M059J (cell line): ENCODE data around the gene USP46. TPM values are rescaled to one million over a fixed set of nuclear protein-coding genes. Genes with fewer than 3 reads are reported as not detected.

Experiments used
- DNase-seq: peaks from one replicate; pipeline ENCODE4 v3.0.0-alpha.2; 2012; ENCODE audit warnings: low read depth
- total RNA-seq: library from RNA; depleted of rRNA; stranded (reverse); fragments of >200 nt; shearing (Covaris generic); gene quantifications from 2 replicates; pipeline ENCODE4 v1.2.3, GENCODE V29; 2014

USP46 gene
- total RNA-seq, 1 experiment from 2014 or later, result 11.4 TPM

DNA sequence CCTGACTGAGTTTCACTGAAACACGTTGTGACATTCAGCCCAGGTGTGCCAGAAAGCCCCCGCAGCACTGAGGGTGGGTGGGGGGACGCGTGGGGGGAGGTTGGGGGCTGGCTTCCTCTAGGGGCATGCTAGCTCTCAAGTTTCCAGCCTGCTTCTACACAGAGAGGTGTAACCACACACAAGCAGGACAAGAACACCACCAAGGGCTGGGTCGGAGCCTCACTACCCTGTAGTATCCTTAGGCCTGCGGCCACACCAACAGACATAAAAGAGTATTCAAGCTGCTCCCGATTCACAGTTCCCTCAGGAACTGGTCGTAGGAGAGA lies 1.8 kb downstream of the USP46 start:
- no peak for DNase-seq

DNA sequence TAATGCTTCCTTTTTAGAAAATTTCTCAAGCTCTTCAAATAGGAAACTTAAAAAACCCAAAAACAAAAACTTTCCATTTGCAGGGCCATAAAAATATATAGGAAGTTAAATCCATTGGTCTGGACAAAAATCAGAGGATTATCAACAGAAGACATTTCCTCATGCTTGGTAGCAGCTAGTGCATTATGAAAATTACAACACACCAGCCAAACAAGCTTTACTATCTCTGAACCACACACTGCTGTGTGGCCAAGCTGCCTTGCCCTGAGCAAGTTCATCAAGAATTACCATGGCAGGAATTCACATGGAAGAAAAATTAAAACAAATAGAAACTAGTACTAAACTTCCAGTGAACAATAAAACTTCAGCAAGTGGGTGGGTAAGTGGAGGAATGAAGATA lies 3.6 kb downstream of the USP46 start:
- DNase-seq, result no peak

DNA sequence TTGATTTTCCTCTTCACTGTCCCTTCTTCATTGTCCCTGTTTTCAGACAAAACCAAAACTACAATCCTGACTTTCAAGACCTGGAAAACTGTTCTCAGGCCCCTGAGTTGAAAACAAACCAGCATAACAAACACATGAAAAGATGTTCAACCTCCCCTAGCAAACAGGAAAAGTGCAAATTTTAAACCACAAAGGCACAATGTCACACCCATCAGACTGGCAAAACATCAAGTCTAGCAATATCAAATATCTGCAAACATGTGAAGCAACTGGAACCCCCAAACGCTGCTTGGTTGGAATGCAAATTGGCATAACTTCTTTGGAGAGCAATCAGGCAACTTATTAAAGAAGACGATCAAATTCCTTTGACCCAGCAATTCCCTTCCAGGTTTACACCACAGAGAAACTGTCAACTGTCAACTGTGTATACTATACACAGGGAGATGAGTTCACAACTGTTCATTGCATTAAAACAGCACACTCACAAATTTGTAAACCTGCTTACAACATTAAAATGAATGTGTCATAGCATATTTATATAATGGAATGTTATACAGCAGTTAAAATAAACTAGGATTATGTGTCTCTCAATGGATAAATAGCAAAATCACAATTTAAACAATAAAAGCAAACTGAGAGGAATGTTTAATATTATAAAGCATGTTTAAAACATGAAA lies 7.0 kb downstream of the USP46 start:
- no peak for DNase-seq

DNA sequence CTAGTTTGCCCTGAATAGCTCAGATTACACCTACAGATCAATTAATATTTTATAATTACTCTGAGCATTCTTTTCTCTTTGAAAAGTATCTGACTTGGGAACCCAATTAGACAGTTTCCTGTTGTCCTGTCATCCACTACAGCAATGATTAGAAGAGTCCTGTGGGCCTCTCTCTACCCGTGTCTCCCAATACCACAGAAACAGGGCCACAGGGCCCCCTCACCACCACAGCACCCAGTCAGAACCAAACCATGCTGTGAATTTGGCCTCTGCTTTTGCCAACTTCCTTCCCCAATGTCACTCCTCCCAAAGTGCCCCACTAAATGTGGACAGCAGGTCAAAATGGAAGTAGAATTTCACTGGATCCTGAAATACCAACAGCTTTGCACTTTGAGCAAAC lies 10.3 kb downstream of the USP46 start:
- DNase-seq, result no peak

DNA sequence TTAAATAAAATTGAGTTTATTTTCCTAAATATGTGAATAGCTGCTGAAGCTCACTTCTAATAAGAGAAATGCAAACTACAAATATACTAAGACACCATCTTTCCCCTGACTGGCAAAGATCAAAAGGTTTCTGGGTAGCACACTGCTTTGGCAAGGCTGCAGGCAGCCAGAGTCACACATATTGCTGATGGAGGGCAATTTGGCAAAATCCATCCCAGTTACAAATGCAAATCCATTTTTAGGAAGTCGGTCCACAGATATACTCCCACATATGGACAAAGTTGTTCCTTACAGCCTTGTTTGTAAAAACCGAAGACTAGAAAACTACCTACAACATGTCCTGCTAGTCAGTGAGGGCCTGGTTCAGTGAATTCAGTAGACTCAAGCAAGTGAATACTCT lies 12.4 kb downstream of the USP46 start:
- DNase-seq, result no peak

DNA sequence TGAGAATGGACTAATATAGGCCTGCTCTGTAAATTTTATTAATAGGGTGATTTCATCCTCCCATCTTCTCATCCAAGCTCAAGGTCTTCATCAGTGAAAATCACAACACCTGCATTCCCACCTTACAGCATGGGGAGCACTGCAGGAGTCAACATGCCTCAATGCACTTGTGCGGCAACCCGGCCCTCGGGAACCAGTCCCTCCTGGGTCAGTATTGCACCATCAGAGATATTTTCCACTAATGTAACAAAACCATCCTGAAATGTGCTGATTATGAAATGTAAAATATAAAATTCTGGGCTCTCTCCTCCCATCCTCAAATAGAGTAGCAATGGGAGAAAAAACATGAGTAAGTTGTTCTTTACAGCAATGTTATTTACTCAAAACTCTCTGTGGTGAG lies 13.0 kb downstream of the USP46 start:
- no peak for DNase-seq

DNA sequence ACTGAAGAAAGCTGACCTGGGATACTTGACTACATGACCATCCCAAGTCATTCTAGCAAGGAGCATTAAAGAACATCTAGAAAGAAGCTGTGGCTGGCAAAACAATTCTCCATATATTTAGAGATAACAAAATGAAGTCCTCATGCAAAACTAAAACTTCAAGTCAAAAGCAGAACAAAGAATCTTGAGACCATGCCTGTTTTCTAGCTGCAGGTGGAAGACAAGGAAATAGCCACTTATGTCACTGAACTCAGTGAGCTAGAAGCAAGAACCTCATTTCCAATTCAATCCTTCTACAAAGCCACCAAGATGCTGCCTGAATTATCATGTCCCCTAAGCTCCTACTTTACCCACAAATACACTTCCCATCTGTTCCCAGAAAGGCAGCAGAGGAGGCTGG lies 13.8 kb downstream of the USP46 start:
- no peak for DNase-seq

DNA sequence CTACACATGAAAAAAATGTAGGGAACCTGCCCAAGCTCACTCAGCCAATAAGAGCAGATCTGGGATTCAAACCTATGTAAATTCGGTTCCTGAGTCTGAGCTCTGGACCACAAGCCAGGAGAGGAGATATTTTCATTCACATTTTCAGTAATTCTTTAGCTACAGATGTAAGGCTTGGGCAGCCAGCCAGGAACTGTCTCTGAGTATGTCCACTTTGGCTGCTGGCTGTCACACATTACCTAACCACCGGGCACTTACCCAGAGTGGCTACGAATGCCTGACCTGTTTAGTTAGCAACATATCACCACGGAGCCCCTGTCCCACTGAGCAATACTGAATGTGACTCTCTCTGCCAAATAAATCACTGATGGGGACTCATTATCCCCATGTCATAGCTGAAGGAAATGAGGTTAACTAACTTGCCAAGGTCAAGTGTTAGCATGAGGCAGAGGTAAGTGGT lies 15.3 kb downstream of the USP46 start:
- peak; percentile 76 for DNase-seq

DNA sequence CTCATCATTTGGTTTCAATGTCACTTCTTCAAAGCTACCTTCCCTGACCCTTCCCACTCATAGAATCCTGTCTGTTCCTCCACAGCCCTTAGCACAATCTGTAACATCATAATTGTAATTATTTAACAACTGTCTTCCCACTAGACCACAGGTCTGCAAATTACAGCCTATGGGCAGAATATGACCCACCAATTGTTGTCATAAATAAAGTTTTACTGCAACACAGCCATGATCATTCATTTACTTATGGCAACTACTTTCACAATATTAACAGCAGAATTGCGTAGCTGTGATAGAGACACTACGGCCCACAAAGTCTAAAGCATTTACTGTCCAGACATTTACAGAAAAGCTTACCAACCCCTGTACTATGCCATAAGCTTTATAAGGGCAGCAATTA lies 15.9 kb downstream of the USP46 start:
- no peak for DNase-seq

DNA sequence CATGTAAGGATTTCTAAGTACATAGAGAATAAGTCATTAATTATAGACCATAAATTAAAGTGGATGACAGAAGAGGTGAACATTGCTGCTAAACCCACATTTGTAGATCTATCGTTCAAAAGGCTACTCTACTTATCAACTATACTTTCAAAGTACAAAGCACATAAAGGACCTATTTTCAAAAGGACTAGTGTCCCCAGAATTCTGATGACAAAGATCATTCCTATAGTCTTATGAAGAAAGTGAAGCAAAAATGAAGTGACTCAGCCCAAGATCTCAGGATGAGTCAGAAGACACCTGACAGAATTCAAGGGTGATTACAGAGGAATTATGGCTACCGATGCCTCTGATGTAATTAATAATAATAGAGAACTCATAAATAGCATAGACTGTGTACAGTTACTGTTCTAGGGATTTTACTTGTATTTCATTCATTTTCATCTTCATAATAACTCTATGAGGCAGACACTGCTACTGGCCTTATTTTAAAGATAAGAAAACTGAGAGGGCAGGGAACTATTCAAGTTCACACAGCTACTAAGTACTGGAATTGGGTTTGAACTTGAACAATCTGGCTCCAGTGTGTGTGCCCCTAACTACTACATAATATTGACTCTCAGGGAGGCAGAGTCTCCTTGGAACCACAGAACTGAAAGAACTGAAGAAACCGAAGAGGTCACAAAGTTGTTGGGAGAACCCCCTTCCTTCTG lies 17.1 kb downstream of the USP46 start:
- peak; percentile 67 for DNase-seq

DNA sequence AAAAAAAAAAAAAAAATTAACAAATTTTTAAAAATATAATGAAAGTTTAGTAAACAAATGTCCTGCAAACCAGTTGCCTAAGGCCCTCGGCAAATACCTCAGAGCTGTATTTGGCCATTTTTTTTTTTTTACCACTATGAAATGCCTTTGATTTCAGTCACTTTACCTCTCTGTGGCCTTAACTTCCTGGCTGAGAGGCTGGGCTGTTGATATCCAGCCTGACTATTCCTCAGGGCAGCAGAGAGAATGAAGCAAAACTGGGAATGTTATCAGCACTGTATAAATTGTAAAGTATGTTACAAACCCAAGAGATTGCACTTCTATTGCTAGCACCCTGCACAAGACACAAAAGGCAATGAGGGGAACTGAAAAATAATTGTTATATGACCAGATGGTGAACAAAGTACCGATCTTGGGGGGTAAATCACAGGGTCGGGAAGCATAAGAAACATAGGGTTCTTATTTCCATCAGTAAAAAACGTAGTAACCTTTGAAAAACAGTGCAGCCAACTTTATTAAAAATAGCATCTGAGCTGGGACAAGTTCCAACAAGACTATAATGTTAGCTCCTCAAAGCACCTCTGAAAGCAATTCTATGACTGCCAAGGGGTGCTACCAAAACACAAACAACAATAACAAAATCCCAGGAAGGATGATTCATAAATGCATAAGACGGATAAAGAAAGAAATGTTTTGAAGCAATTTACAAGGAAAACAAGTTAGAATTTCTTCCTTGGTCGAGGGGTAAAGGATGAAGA lies 18.1 kb downstream of the USP46 start:
- peak; percentile 63 for DNase-seq

DNA sequence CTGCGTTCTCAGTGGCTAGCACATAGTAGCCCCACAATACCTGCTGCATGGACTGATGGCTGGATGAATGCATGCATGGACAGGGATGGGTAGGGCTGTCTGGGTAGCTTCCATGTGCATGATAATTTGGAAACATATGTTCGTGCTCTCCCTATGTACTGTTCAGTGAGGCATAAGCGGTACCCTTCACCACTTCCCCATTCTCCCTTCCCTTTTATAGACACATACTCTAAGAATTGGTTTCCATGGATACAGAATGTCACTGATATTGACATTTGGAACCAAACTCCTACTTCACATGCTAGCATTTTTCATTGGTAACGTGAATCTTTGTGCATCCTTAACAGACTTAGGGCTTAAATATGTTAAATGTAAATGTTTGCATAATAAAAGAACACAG lies 20.4 kb downstream of the USP46 start:
- no peak for DNase-seq

DNA sequence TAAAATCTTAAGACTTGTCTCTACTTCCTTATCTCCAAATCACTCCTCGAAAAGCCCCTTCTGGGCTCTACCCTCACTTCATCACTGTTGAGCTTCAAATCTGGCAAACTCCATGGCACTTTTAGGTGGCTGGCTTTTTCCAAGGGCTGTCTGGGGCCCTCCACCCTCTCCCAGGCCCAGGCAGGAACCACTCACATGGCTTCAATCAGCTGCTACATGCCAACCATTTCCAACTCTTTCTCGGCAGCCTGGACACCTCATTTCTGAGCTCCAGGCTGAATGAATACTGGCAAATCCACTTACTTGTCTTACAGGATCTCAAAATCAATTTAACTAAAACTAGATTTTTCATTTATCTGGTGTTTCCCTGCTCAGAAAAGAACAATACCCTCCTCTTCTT lies 22.0 kb downstream of the USP46 start:
- DNase-seq, result no peak

DNA sequence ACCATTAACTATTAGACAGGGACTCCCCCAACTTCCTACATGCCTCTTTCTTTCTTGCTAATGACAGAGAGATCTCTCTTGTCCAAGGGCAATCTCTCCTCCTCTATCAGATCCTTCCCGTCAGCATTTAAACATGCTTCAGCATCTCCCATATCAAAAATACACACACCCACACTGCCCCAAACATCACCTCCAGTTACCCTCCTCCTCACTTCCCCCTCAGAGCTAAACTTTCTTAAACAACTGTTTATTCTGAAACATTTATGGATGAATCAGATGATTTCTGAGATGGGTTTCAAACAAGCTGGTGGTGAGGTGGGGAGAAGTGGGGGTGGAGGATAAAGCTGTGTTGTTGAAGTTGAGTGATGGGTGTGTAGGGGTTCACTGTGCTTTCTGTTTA lies 23.5 kb downstream of the USP46 start:
- DNase-seq, result no peak

DNA sequence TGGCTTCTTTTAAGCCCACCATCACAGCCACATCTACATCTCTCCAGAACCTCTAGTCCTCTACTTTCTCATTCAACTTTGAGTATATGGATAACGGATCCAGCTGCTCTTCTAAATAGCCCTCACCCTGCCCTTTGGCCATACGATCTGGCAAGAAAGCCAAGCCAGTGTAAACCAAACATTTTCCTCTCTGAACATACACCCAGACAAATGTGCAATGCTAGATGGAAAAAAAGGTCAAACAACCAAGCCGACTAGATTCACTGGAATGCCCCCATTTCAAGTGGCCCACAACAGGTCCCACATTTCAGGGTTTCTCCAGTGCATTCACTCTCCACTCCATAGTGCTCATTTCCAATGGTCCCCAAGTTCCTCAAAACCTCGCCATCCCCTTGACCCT lies 24.0 kb downstream of the USP46 start:
- no peak for DNase-seq

DNA sequence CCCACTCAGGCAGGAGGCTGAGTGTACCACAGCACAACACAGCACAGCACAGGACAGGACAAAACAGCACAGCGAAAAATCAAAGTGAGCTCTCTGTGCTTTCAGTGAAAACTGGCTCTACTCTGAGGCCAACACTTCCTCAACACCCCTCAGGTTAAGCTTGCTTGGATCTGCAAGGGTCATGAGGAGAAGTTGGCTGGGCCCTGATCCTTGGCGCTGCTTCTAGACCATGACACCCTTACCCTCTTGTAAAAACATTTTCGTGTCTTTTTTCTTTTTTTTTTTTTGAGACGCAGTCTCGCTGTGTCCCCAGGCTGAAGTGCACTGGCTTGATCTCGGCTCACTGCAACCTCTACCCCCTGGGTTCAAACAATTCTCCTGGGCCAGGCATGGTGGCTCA lies 25.3 kb downstream of the USP46 start:
- no peak for DNase-seq

DNA sequence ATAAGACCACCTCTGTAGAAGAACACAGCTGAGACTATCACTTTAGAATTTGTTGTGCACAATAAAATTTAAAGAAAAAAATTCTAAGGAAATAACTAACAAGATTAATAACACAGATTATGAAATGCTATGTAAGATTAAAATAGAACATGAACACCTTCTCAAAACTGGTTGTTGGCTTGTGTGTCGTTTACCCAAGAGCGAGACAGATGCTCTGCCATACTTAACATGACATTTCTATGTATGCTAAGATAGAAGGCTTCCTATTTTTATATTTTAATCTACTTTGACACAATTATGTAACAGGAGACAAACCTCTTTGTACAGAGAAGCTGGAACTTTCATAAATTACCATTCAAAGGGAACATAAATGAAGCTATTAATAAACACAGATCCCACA lies 30.1 kb downstream of the USP46 start:
- no peak for DNase-seq

DNA sequence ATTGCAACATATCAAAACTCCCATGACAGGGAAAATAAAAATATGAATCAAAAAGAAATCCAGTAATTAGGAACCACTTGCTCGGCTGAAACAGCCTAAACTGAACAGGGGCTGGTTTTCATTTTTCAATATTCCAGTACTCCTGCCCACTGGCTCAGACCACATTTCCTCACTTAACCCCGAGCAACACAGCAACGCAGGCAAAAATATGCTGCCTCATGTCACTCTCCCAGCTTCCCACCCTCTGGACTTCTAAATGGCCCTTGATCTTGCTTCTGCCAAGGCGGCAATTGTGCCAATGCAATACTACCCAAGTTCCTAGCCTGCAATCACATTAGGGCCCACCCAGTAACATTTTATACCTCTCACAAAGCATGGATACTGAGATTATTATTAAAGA lies 30.6 kb downstream of the USP46 start:
- DNase-seq, result no peak

DNA sequence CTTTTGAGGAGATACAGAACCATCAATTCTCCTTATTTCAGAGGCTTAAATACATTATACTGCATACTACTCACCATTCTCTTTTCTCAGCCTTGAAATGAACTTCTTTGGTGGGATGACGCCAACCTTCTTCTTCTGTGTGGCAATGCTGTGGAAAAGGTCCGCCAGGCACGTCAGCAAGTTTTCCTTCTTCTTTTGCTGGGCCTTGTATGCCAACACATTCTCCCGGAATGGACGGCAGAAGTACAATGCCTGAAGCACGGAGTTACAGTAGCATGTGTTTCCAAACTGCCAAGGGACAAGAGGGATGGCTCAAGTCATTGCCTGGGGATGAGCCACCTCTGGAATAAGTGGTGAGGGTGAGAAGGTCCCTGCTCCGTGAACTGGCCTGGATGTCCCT lies 31.2 kb downstream of the USP46 start:
- no peak for DNase-seq

DNA sequence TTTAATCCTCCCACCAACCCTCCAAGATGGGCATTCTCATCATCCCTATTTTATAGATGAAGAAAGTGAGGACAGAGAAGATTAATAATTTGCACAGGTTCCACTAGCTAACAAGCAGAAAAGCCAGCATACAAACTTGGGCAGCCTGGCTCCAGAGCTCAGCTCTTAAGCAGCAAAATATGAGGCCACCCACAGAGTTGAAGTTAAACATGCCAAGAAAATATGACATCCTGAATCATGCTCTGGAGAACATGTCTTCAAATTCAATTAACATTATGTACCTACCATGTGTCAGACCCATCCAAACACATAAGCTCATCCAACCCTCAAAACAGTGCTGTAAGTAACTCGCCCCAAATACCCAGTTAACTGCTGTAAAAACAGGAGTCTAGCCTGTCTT lies 33.9 kb downstream of the USP46 start:
- no peak for DNase-seq

DNA sequence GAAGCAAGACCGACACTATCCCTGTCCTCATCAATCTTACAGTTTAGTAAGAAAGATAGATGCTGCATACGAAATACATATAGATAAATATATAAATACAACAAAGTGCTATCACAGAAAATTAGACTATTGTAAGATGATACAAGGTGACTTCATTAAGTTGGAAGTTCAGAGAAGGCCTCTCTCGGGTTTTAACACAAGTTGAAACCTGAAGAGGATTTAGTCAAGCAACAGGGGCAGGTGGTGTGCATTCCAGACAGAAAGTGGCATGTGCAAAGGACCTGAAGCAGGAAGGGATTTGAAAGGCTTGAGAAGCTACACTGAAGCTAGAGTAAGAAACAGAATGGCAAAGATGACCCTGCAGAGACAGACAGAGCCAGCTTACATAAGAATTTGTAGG lies 36.5 kb downstream of the USP46 start:
- DNase-seq, result no peak

DNA sequence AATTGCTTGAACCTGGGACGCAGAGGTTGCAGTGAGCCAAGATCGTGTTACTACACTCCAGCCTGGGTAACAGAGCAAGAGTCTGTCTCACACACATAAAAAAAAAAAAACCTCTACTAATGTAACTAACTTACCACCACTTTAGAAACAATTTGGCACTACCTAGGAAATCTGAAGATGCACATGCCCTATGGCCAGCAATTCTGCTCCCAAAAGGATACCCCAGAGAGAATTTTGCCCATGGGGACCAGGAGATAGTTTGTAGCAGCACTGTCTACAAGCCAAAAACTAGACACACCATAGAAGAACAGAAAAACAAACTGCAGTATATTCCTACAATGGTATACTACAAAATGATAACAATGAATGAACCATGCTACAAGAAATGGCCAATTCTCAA lies 37.5 kb downstream of the USP46 start:
- no peak for DNase-seq

DNA sequence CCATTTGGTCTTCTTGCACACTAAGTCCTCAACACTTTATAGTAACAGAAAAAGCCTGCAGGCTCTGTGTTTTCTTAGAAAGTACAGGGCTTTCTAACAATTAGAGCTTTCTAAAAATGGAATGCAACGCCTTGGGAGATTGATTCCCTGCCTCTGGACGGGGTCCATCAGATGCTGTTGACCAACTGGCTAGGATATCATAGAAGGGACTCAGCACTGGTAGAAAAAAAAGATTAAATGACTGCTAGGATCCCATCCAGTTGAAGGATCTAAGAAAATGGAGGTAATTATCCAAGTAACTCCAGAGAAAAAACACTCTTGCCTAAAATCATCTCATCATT lies 39.5 kb downstream of the USP46 start:
- DNase-seq, result no peak
